Activated T-cell treated with anti-CD3 and anti-CD28 coated beads for 4 hours (primary cell): ENCODE results near the gene GALNTL6.

Source experiments
- DNase-seq: peaks from one replicate; pipeline ENCODE4 v3.0.0-alpha.2; 2020

The GALNTL6 gene

DNA sequence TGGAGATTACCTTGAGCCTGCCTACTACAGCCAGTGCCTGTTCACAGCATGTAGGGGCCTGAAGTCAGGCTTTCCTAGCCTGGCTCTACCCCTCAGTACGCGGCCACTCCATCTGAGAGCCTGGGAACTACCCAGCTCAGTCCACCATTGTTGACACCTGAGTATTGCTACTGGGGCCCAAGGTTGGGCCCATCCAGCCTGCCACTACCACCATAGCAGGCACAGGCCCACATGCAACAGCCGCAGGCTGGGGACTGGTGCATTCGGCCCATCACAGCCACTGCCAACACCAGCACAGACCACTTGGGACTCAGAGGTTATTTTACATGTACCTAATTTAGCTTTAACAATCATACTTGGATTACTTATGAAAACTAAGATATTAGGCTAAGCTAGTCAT is 314.0 kb downstream of the GALNTL6 start:
- DNase-seq, result no peak

GRCh38 chr4:172129593-172129992 is 316.4 kb downstream of the GALNTL6 start:
- no peak for DNase-seq

GRCh38 chr4:172134521-172134920 is 321.3 kb downstream of the GALNTL6 start:
- no peak for DNase-seq

GRCh38 chr4:172141025-172141424 is 327.8 kb downstream of the GALNTL6 start:
- no peak for DNase-seq

GRCh38 chr4:172142281-172142741 is 329.1 kb downstream of the GALNTL6 start:
- DNase-seq, result no peak

DNA sequence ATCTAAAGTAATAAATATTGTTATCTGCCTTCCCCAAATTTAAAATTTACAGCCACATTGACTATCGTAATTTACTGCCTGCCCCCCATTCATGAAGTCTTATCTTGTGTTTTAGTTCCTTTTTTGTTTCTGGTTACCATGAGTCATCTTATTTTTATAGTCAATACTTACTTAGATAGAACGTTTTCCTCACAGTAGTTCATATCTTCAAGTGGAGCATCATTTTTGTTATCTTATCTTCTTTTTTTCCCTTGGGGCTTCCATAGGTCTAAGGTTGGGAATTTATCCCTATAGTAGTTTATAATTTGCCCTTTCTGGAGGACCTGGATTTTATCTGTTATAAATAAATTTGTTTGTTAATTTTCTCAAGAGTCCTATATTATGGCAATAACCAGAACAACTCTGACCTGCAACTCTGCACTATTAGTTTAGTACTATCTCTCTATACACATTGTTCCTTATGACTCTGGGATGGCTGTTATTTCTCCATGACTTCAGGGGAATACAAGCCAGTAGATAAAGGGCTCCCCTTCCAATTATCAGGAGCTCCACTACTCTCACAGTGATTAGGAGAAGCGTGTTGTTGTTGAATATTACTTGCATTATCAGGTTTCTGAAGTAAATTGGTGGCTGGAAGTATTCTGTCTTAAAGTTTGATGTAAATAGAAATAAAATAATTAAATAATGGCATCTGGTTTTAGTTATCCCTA is 330.6 kb downstream of the GALNTL6 start:
- no peak for DNase-seq

DNA sequence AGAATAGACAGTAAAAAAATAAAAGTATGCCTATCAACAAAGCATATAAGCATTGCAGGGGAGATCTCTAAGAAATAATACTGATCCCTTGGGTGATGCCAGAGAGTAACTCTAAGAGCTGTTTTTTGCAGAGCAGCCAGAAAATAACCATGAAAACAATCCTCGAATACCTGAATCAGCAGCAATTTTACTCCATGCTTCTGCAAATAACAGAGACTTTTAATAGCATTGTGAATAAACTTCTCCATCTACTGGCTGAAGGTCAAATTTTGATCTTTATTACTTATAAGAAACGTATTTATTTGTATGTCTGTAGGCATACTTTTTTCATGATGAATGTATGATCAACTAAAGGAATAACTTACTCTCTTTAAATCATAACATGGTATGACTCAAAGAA is 334.5 kb downstream of the GALNTL6 start:
- no peak for DNase-seq

- no peak for DNase-seq
Observed at GRCh38 chr4:172149329-172149728, 336.1 kb downstream of the GALNTL6 start.

DNA sequence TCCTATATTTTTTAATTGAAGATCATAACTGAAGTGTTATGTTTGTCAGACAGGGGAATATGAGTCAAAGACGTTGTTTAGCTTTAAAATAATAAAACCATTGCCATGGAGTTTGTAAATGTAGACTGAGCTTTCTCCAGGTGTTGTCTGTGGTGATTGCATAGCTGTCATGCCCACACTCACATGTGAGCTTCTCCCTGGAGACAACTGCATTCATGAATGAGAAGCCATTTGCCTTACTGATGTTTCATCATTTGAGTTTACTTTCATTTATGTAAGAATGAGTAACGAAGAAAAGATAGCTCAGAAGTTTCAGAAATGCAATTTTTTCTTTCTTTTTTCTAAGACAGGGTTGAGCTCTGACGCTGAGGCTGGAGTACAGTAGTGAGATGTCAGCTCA is 339.1 kb downstream of the GALNTL6 start:
- DNase-seq, result no peak

- no peak for DNase-seq
Observed at GRCh38 chr4:172153719-172154118, 340.5 kb downstream of the GALNTL6 start.

DNA sequence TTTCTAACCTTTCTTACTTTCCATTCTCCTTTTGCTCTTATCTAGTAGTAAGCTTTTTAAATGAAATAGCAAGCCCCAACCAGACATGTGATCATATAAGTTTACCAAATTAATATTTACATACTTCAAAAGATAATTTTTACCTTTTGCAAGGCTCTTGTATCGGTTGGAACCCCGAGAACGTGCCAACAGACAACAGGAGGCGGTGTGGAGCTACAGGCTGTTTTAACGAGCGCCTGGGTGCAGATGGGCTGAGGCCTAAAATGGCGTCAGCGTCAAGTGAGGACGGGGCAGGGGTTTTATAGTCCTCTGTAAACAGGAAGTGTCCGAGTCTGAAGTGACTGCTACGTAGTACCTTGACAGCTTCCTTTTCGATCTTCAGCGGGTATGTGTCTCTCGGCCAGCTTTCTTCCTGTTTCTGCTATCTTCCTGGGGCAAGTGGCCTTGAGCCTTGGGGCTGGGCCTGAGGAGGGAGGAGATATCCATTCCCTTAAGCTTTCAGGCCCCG is 342.7 kb downstream of the GALNTL6 start:
- DNase-seq, result no peak

DNA sequence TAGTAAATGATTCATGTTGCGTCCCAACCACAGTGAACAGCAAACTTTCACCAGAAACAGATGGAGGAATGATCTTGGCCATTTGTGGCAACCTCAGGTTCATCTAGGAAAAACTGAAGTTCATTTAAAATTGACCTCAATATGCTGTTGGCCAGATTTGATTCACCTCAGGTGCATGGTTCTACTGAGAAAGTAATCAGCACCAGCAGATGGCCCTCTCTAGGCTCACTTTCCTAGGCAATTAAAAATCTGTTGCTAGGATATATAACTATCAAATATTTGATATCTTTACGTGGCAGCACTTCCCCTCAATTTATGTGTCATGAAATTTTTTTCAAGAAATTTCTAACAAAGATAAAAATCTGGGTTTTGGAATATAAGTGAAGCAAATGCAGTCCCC is 344.7 kb downstream of the GALNTL6 start:
- no peak for DNase-seq

- DNase-seq, result no peak
Observed at GRCh38 chr4:172163215-172163614, 350.0 kb downstream of the GALNTL6 start.

DNA sequence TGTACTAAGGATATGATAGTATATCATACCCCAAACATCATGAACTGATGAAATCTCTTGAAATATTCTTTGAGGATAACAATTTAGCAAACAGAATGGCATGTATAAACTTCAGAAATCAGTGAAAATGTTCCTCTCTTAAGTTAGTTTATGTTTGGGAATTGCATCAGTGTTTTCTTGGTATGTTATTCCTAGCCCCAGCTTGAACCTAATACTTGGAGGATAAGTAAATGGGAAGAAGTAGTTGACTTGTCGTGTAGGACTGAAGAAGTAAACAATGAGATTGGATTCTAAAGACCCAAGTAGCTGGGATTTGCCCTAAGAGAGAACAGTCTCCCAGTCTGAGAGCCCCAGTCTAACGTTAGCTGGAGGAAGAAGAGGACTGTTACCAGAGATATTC is 355.7 kb downstream of the GALNTL6 start:
- DNase-seq, result no peak

- DNase-seq, result no peak
Observed at GRCh38 chr4:172169871-172170270, 356.7 kb downstream of the GALNTL6 start.

GRCh38 chr4:172173206-172173605 is 360.0 kb downstream of the GALNTL6 start:
- no peak for DNase-seq

- DNase-seq, result no peak
Observed at GRCh38 chr4:172177382-172177781, 364.2 kb downstream of the GALNTL6 start.

GRCh38 chr4:172188248-172188988 is 375.2 kb downstream of the GALNTL6 start:
- DNase-seq, result no peak

GRCh38 chr4:172202480-172203076 is 389.4 kb downstream of the GALNTL6 start:
- DNase-seq, result no peak

- no peak for DNase-seq
Observed at GRCh38 chr4:172207258-172207657, 394.1 kb downstream of the GALNTL6 start.

GRCh38 chr4:172207886-172208285 is 394.7 kb downstream of the GALNTL6 start:
- no peak for DNase-seq

GRCh38 chr4:172220679-172221078 is 407.5 kb downstream of the GALNTL6 start:
- no peak for DNase-seq

DNA sequence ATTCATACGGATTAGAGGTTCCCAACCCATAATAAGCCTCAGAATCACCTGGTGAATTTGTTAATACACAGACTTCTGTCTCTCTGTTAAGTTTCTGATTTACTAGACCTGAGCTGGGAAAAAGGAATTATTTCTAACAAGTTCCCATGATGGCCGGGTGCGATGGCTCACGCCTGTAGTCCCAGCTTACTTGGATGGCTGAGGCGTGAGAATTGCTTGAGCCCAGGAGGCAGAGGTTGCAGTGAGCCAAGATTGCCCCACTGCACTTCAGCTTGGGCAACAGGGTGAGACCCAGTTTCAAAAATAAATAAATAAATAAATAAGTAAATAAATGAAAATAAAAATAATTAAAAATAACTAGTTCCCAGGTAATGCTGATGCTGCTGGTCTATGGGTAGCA is 412.3 kb downstream of the GALNTL6 start:
- DNase-seq, result no peak

DNA sequence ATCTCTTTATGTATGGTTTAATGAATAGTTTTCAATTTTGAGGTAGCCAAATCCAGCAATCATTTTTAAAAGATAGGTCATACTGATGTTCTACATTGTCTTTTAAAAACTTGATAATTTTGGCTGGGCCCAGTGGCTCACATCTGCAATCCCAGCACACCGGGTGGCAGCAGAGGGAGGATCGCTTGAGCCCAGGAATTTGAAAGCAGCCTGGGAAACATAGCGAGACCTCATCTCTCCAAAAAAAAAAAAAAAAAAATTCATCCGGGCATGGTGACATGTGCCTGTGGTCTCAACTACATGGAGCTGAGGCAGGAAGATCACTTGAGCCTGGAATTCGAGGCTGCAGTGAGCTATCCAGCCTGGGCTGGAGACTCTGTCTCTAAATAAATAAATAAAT is 419.8 kb downstream of the GALNTL6 start:
- DNase-seq, result no peak
